Lung microvascular endothelial cell (primary cell): ENCODE measurements around the gene L2HGDH. TPM values are rescaled to one million over a fixed set of nuclear protein-coding genes. Genes with fewer than 3 reads are reported as not detected.
A peak's percentile ranks its signal among the peaks of the same experiment; 100 is the strongest.
"Not testable (repeated sequence)": the region's sequence is repeated elsewhere in the genome, so short reads cannot be mapped to it uniquely, and the experiment has no call there.

ENCODE experiments used
- DNase-seq, 2 donors: peaks; one replicate each; pipeline versions ENCODE4 v3.0.0 to v3.0.0-alpha.2; 2010; ENCODE audit warnings: low read depth in 2 of 2
- total RNA-seq: library from RNA; depleted of rRNA; stranded (reverse); fragments of >200 nt; gene quantifications from 2 replicates; pipeline ENCODE4 v1.2.1, GENCODE V29; 2014

Gene L2HGDH
- total RNA-seq, 1 donor from 2014 or later = 2.4 TPM

GRCh38 chr14:50340045-50340444, 28.0 kb upstream of the L2HGDH start:
- no peak for DNase-seq

- DNase-seq = no peak
These were observed 27.3 kb upstream of the L2HGDH start for GRCh38 chr14:50339178-50339804.

GRCh38 chr14:50338587-50338986, 26.6 kb upstream of the L2HGDH start:
- DNase-seq = no peak

- DNase-seq = peak; percentile 87 to 92
These were observed 24.2 kb upstream of the L2HGDH start for GRCh38 chr14:50335989-50336824.

GRCh38 chr14:50335389-50335788, 23.4 kb upstream of the L2HGDH start:
- DNase-seq = peak; percentile 78 to 92

- no peak for DNase-seq
These were observed 22.2 kb upstream of the L2HGDH start for GRCh38 chr14:50334211-50334610.

- DNase-seq = peak in 1 of 2 donors; percentile 76
These were observed 21.0 kb upstream of the L2HGDH start for GRCh38 chr14:50333014-50333509.

GRCh38 chr14:50331596-50331995, 19.6 kb upstream of the L2HGDH start:
- no peak for DNase-seq

GRCh38 chr14:50321009-50321660, 9.1 kb upstream of the L2HGDH start:
- DNase-seq = peak; percentile 94 to 98

GRCh38 chr14:50320283-50320682, 8.3 kb upstream of the L2HGDH start:
- peak; percentile 45 to 58 for DNase-seq

- peak in 1 of 2 donors; percentile 14 for DNase-seq
These were observed 7.7 kb upstream of the L2HGDH start for GRCh38 chr14:50319721-50320120.

GRCh38 chr14:50319293-50319692, 7.3 kb upstream of the L2HGDH start:
- DNase-seq = no peak

GRCh38 chr14:50318031-50318626, 6.1 kb upstream of the L2HGDH start:
- peak; percentile 72 to 74 for DNase-seq

GRCh38 chr14:50314098-50314497, 2.1 kb upstream of the L2HGDH start:
- DNase-seq = not testable (repeated sequence)

GRCh38 chr14:50312734-50313054, 665 bp upstream of the L2HGDH start:
- DNase-seq = no peak

- DNase-seq = peak; percentile 4 to 17
These were observed 575 bp downstream of the L2HGDH start for GRCh38 chr14:50311337-50311971.

GRCh38 chr14:50310445-50310844, 1.6 kb downstream of the L2HGDH start:
- no peak for DNase-seq

GRCh38 chr14:50308363-50308915, 3.6 kb downstream of the L2HGDH start:
- no peak for DNase-seq

- DNase-seq = no peak
These were observed 8.1 kb downstream of the L2HGDH start for GRCh38 chr14:50303744-50304471.

- DNase-seq = no peak
These were observed 10.1 kb downstream of the L2HGDH start for GRCh38 chr14:50301914-50302313.
